ENCODE measurements around the gene SF1. TPM values are rescaled to one million over a fixed set of nuclear protein-coding genes. Genes with fewer than 3 reads are reported as not detected.
A peak's percentile ranks its signal among the peaks of the same experiment; 100 is the strongest.

SF1 gene
- polyA plus RNA-seq, 4 donors: 69.8 to 328 (median 83.5) TPM

DNA sequence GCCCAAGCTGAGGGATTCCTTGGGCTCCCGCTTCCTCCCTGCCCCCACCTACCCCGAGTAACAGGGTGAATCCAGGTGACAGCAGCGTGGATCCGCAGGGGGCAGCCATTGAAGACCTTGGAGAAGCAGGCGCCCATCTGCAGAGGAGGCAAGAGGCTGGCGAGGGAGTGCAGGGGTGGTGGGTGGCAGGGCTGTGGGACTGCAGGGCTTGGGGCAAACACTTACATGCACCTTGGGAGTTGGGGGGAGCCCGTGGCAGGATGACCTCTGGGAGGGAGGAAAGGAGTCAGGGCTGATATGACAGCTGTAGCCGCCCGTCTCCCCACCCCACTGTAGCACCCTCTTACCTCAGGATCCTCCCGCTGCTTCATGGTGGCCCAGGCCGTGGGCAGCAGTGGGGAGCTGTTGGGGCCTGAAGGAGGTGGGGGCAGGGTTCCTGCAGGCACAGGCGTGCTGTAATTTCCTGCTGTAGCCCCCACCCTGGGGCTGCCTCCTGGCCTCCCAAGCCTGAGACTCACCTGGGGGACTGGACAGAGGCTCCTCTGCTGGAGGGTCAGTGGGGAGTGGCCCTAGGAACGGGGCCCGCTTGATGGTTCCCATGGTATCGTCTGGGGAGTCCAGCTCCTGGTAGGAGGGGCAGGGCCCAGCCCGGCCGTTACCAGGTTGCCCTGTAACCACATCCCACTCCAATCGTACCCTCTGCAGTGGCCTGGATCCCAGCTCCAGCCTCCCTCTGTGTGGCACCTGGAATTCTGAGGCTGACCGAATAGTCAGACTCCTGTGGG, 18.6 kb upstream of the SF1 start:
- DNase-seq: no peak
- no peaks in the 10 kb centered on the region for H3K27me3 ChIP-seq (ENCODE audit: control insufficient read depth in 3 of 3, insufficient read depth in 3 of 3, low read length in 3 of 3)
- FAIRE-seq: no peak
- 86 to 91% (median 90%) methylated on average over 19 of the region's 19 CpGs for WGBS, 3 donors
- H3K4me3 ChIP-seq (ENCODE audit: low read depth in 1 of 3, low read length in 3 of 3): no peak overlapping the region
- H3K36me3 ChIP-seq (ENCODE audit: control insufficient read depth in 3 of 3, insufficient read depth in 2 of 3, low read depth in 1 of 3, low read length in 3 of 3): peaks cover 0 to 58% (median 0%) of the 10 kb centered on the region in 3 donors
- H3K9me3 ChIP-seq (ENCODE audit: control insufficient read depth in 2 of 2, insufficient read depth in 1 of 2, low read depth in 1 of 2, low read length in 1 of 2): no peaks in the 10 kb centered on the region
- H3K27ac ChIP-seq (ENCODE audit: low read depth in 1 of 3, low read length in 2 of 3): no peak overlapping the region
- H3K4me1 ChIP-seq (ENCODE audit: control insufficient read depth in 3 of 3, insufficient read depth in 2 of 3, low read depth in 1 of 3, low read length in 2 of 3): peaks cover 0 to 4% (median 0%) of the 10 kb centered on the region in 3 donors

DNA sequence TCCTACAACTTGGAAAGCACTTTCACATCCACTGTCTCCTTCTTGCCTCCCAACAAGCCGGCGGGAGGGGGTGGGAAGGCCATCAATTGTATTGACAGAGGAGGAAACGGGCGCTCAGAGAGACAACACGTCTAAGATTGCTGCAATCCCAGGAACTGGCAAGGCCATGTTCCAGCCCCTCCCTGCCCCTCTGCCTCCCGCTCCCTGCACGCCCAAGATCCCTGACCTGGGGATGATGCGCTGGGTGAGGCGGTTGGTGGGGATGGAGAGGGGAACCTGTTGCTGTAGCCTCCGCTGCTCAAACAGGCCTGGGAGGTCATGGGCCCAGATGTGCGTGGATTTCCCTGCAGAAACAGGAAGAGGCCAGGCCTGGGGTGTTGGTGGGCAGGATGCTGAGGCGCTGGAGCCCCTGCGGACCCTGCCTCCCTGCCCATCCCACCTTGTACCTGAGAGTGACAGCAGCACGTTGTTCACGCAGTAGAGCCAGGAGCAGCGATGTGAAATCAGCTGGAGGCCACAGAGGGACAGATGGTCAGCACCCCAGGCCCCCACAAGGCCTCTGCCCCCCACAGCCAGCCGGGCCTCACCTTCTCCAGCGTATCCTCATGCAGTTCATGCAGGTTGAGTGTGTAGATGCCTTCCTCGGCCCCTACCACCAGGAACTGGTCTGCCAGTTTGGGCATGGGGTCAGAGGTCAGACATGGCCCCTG, 17.9 kb upstream of the SF1 start:
- Histone ChIP-seq H3K36me3 (ENCODE audit: control insufficient read depth in 3 of 3, insufficient read depth in 2 of 3, low read depth in 1 of 3, low read length in 3 of 3) (peaks cover 0 to 62% (median 0%) of the 10 kb centered on the region in 3 donors), H3K27me3 (ENCODE audit: control insufficient read depth in 3 of 3, insufficient read depth in 3 of 3, low read length in 3 of 3) (no peaks in the 10 kb centered on the region), H3K27ac (ENCODE audit: low read depth in 1 of 3, low read length in 2 of 3) (no peak overlapping the region), H3K9me3 (ENCODE audit: control insufficient read depth in 2 of 2, insufficient read depth in 1 of 2, low read depth in 1 of 2, low read length in 1 of 2) (no peaks in the 10 kb centered on the region), H3K4me3 (ENCODE audit: low read depth in 1 of 3, low read length in 3 of 3) (no peak overlapping the region), H3K4me1 (ENCODE audit: control insufficient read depth in 3 of 3, insufficient read depth in 2 of 3, low read depth in 1 of 3, low read length in 2 of 3) (no peaks in the 10 kb centered on the region)
- DNase-seq (no peak), FAIRE-seq (no peak)
- 80 to 92% (median 85%) methylated on average over 19 of the region's 19 CpGs for WGBS, 3 donors

DNA sequence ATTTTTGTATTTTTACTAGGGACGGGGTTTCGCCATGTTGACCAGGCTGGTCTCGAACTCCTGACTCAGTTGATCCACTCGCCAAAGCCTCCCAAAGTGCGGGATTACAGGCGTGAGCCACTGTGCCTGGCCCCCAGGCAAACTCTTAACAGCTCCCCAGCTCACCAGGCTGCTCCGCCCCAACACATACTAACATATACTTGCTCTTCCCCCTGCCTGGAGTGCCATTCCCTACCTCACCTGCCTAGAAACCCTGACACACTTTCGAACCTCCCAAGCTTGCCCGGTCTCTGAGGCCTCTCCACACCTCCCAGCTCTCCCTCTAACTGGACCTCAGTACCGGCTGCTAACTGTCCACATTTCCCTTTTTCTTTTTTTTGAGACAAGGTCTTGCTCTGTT, 16.2 kb upstream of the SF1 start:
- FAIRE-seq (no peak), DNase-seq (no peak)
- no peaks in the 10 kb centered on the region for H3K27me3 ChIP-seq (ENCODE audit: control insufficient read depth in 3 of 3, insufficient read depth in 3 of 3, low read length in 3 of 3)
- no peak overlapping the region for H3K4me3 ChIP-seq (ENCODE audit: low read depth in 1 of 3, low read length in 3 of 3)
- H3K36me3 ChIP-seq (ENCODE audit: control insufficient read depth in 3 of 3, insufficient read depth in 2 of 3, low read depth in 1 of 3, low read length in 3 of 3): peaks cover 0 to 63% (median 0%) of the 10 kb centered on the region in 3 donors
- peaks cover 0 to 3% (median 0%) of the 10 kb centered on the region in 3 donors for H3K4me1 ChIP-seq (ENCODE audit: control insufficient read depth in 3 of 3, insufficient read depth in 2 of 3, low read depth in 1 of 3, low read length in 2 of 3)
- 92 to 98% (median 97%) methylated on average over 10 of the region's 10 CpGs for WGBS, 3 donors
- no peak overlapping the region for H3K27ac ChIP-seq (ENCODE audit: low read depth in 1 of 3, low read length in 2 of 3)
- no peaks in the 10 kb centered on the region for H3K9me3 ChIP-seq (ENCODE audit: control insufficient read depth in 2 of 2, insufficient read depth in 1 of 2, low read depth in 1 of 2, low read length in 1 of 2)

DNA sequence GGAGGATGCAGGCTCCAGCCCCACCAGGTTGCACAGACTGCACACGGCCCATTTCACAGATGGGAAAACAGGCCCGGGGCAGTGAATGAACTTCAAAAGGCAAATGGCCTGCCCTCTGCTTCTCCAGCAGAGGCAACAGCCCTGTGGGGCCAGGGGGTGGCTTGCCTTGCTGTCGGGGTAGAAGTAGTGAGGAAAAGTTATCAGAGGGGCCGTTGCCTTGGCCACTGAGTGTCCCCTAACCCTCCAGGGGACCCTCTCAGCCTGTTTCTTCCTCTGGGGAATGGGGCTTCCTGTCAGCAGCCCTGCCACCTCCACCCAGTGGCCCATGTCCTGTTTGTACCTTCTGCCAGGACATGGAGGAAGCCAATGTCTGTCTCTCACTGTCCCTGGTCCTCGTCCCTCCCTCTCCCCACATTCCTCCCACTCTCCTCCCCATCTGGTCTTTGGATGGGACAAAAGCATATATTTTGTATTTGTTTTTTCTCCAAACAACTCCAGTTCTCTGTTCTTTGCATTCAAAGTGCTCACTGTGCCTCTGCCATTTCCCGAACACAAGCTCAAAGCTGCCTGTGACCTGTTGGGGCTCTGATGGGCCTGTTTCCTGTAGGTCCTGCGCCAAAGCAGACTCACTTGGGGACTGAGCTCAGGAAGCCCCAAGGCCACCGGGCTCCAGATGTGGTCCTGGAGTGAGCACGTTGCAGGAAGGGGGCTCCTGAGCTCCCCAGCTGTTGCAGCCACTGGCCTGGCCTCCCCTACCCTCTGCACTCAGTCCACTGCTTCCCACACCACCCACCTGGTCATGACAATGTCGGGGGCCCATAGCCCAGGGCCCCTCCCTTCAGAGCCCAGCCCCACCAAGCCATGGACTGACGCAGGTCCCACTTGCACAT, 15.2 kb upstream of the SF1 start:
- Histone ChIP-seq H3K9me3 (ENCODE audit: control insufficient read depth in 2 of 2, insufficient read depth in 1 of 2, low read depth in 1 of 2, low read length in 1 of 2) (no peaks in the 10 kb centered on the region), H3K27me3 (ENCODE audit: control insufficient read depth in 3 of 3, insufficient read depth in 3 of 3, low read length in 3 of 3) (no peaks in the 10 kb centered on the region), H3K36me3 (ENCODE audit: control insufficient read depth in 3 of 3, insufficient read depth in 2 of 3, low read depth in 1 of 3, low read length in 3 of 3) (peaks cover 0 to 63% (median 0%) of the 10 kb centered on the region in 3 donors), H3K27ac (ENCODE audit: low read depth in 1 of 3, low read length in 2 of 3) (peak overlapping the region in 1 of 3 donors; percentile 24), H3K4me1 (ENCODE audit: control insufficient read depth in 3 of 3, insufficient read depth in 2 of 3, low read depth in 1 of 3, low read length in 2 of 3) (peaks cover 0 to 5% (median 0%) of the 10 kb centered on the region in 3 donors), H3K4me3 (ENCODE audit: low read depth in 1 of 3, low read length in 3 of 3) (no peak overlapping the region)
- FAIRE-seq (no peak), DNase-seq (no peak)
- 70 to 87% (median 85%) methylated on average over 11 of the region's 11 CpGs for WGBS, 3 donors

DNA sequence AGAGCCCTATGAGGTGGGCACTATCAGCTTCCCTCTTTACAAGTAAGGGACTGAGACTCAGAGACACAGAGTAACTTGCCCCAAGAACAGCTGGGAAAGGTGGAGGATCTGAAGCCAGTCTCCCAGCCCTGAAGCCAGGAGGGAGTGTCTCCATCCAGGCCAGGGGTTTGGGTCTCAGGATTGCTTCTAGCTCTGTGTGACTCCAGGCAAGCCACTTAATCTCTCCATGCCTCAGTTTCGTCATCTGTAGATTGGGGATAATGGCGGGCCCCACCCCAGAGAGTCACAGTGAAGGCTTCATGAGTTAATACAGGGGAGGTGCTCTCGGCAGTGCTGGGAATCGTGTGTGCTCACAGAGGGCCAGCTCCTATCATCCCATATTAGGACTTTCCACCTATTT, 14.1 kb upstream of the SF1 start:
- H3K36me3 ChIP-seq (ENCODE audit: control insufficient read depth in 3 of 3, insufficient read depth in 2 of 3, low read depth in 1 of 3, low read length in 3 of 3): peaks cover 0 to 70% (median 0%) of the 10 kb centered on the region in 3 donors
- no peak overlapping the region for H3K27ac ChIP-seq (ENCODE audit: low read depth in 1 of 3, low read length in 2 of 3)
- peaks cover 0 to 15% (median 0%) of the 10 kb centered on the region in 3 donors for H3K4me1 ChIP-seq (ENCODE audit: control insufficient read depth in 3 of 3, insufficient read depth in 2 of 3, low read depth in 1 of 3, low read length in 2 of 3)
- no peak for FAIRE-seq
- H3K4me3 ChIP-seq (ENCODE audit: low read depth in 1 of 3, low read length in 3 of 3): no peak overlapping the region
- no peak for DNase-seq
- H3K27me3 ChIP-seq (ENCODE audit: control insufficient read depth in 3 of 3, insufficient read depth in 3 of 3, low read length in 3 of 3): no peaks in the 10 kb centered on the region
- WGBS, 3 donors: 92 to 97% (median 94%) methylated on average over 4 of the region's 4 CpGs
- no peaks in the 10 kb centered on the region for H3K9me3 ChIP-seq (ENCODE audit: control insufficient read depth in 2 of 2, insufficient read depth in 1 of 2, low read depth in 1 of 2, low read length in 1 of 2)

DNA sequence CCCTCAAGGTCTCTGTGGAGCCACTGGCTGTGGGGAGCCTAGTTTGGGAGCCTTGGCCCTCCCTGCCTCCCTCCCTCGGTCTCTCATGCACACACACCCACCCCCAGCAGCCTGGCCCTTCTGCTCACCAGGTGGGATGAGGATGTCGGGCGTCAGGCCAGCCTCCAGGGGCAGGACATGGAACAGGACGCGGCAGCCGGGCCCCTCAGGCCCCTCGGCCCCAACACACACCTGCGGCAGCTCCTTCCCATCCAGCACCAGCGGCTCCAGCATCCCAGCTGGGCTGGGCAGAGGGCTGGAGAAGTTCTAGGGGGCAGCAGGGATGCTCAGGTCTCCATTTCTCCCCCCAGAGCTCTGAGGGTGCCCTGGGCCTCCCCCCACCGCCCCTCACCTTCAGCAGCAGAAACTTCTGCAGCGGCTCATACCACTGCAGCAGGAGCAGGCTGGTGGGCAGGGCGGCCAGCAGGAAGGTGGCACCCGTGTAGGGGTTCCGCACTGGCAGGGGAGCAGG, 13.5 kb upstream of the SF1 start:
- no peak overlapping the region for H3K27ac ChIP-seq (ENCODE audit: low read depth in 1 of 3, low read length in 2 of 3)
- DNase-seq (no peak), FAIRE-seq (no peak)
- H3K4me1 ChIP-seq (ENCODE audit: control insufficient read depth in 3 of 3, insufficient read depth in 2 of 3, low read depth in 1 of 3, low read length in 2 of 3): peaks cover 0 to 17% (median 0%) of the 10 kb centered on the region in 3 donors
- H3K36me3 ChIP-seq (ENCODE audit: control insufficient read depth in 3 of 3, insufficient read depth in 2 of 3, low read depth in 1 of 3, low read length in 3 of 3): peaks cover 0 to 64% (median 0%) of the 10 kb centered on the region in 3 donors
- WGBS, 3 donors: 89 to 93% (median 92%) methylated on average over 14 of the region's 14 CpGs
- no peak overlapping the region for H3K4me3 ChIP-seq (ENCODE audit: low read depth in 1 of 3, low read length in 3 of 3)
- no peaks in the 10 kb centered on the region for H3K9me3 ChIP-seq (ENCODE audit: control insufficient read depth in 2 of 2, insufficient read depth in 1 of 2, low read depth in 1 of 2, low read length in 1 of 2)
- no peaks in the 10 kb centered on the region for H3K27me3 ChIP-seq (ENCODE audit: control insufficient read depth in 3 of 3, insufficient read depth in 3 of 3, low read length in 3 of 3)

DNA sequence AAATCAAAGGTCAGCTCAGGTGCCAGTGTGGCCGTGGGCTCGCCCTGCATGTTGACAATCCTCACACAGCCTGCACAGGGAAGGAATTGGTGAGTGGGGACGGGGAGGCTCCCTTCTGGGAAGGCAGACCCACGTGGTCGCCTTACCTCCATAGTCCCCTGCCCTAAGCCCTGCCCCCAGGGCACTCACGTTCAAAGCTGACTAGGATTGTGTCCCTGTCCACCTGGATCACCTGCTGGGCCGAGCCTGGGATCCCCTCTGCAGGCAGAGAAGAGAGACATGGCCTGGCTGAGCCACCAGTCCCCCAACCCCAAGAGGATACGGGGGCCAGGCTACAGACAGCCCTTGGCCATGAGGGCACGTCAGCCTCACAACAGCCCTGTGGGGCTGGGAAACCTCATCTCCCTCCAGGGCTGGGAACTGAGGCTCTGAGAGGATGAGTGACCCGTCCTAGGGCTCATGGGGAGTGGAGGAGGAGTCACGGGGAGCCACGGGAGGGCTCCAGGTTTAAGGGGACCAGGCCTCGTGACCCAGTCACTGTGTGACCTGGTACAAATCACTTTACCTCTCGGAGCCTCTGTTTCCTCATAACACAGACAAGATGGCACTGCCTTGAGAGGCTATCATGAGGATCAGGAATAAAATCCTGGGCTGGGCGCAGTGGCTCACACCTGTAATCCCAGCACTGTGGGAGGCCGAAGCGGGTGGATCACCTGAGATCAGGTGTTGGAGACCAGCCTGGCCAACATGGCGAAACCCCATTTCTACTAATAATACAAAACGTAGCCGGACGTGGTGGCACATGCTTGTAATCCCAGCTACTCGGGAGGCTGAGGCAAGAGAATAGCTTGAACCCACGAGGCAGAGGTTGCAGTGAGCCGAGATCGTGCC, 12.1 kb upstream of the SF1 start:
- WGBS, 3 donors: 72 to 86% (median 76%) methylated on average over 25 of the region's 25 CpGs
- Histone ChIP-seq H3K9me3 (ENCODE audit: control insufficient read depth in 2 of 2, insufficient read depth in 1 of 2, low read depth in 1 of 2, low read length in 1 of 2) (no peaks in the 10 kb centered on the region), H3K4me3 (ENCODE audit: low read depth in 1 of 3, low read length in 3 of 3) (no peak overlapping the region), H3K36me3 (ENCODE audit: control insufficient read depth in 3 of 3, insufficient read depth in 2 of 3, low read depth in 1 of 3, low read length in 3 of 3) (peaks cover 0 to 52% (median 0%) of the 10 kb centered on the region in 3 donors), H3K4me1 (ENCODE audit: control insufficient read depth in 3 of 3, insufficient read depth in 2 of 3, low read depth in 1 of 3, low read length in 2 of 3) (peaks cover 0 to 17% (median 0%) of the 10 kb centered on the region in 3 donors), H3K27me3 (ENCODE audit: control insufficient read depth in 3 of 3, insufficient read depth in 3 of 3, low read length in 3 of 3) (no peaks in the 10 kb centered on the region), H3K27ac (ENCODE audit: low read depth in 1 of 3, low read length in 2 of 3) (no peak overlapping the region)
- no peak for DNase-seq
- no peak for FAIRE-seq
